WTC11 (cell line): ENCODE results near the gene CDH2. TPM values are rescaled to one million over a fixed set of nuclear protein-coding genes. Genes with fewer than 3 reads are reported as not detected.

Experiments used
- ATAC-seq: fragments of 200-7000 bp; cut with Tn5 transposase; 2 replicates; pipeline ENCODE4 v1.10.0; 2021; ENCODE audit warnings: mild to moderate bottlenecking, moderate library complexity
- CTCF ChIA-PET: fragments of 300-600 bp; sonication (Branson Sonifier 250); formaldehyde crosslinking; loops from one replicate; lab custom pipeline; 2021; ENCODE audit warnings: antibody characterized with exemption; lab: Charles Lee
- POLR2A ChIA-PET: fragments of 350-600 bp; sonication (Branson Sonifier 250); formaldehyde crosslinking; loops from one replicate; lab custom pipeline; 2021; ENCODE audit warnings: antibody characterized with exemption; lab: Charles Lee
- DNase-seq: peaks from one replicate; pipeline ENCODE4 v3.0.0; 2021; ENCODE audit warnings: low spot score
- H3K27ac Mint-ChIP-seq: 2 replicates; pipeline ENCODE4 v1.8.0; 2021; ENCODE audit warnings: mixed read lengths
- H3K27me3 Mint-ChIP-seq: 2 replicates; pipeline ENCODE4 v1.8.0; 2021; ENCODE audit warnings: low read depth, mild to moderate bottlenecking, moderate library complexity, mixed read lengths
- H3K36me3 Mint-ChIP-seq: 2 replicates; pipeline ENCODE4 v1.8.0; 2021; ENCODE audit warnings: mixed read lengths
- H3K4me1 Mint-ChIP-seq: 2 replicates; pipeline ENCODE4 v1.8.0; 2022; ENCODE audit warnings: mixed read lengths
- H3K4me3 Mint-ChIP-seq: 2 replicates; pipeline ENCODE4 v1.8.0; 2021; ENCODE audit warnings: mild to moderate bottlenecking, moderate library complexity, mixed read lengths
- H3K9me3 Mint-ChIP-seq: 2 replicates; pipeline ENCODE4 v1.8.0; 2021; ENCODE audit warnings: mixed read lengths
- CREB1 ChIP-seq: sonication (generic); formaldehyde crosslinking; IDR thresholded peaks from 2 replicates; pipeline ENCODE4 v1.8.0; 2023; ENCODE audit warnings: mild to moderate bottlenecking, missing genetic modification reagents
- CREM ChIP-seq: sonication (generic); formaldehyde crosslinking; IDR thresholded peaks from 2 replicates; pipeline ENCODE4 v1.8.1; 2022; ENCODE audit warnings: mild to moderate bottlenecking, missing genetic modification reagents, moderate library complexity
- E2F1 ChIP-seq: sonication (generic); formaldehyde crosslinking; IDR thresholded peaks from 2 replicates; pipeline ENCODE4 v1.8.0; 2022; ENCODE audit warnings: mild to moderate bottlenecking, missing genetic modification reagents
- E2F5 ChIP-seq: sonication (generic); formaldehyde crosslinking; IDR thresholded peaks from 2 replicates; pipeline ENCODE4 v1.8.1; 2022; ENCODE audit warnings: mild to moderate bottlenecking, moderate library complexity, missing genetic modification reagents
- ERG ChIP-seq: fragments of 250-450 bp; sonication (Bioruptor Pico); IDR thresholded peaks from 2 replicates; pipeline ENCODE4 v1.8.0; 2021; ENCODE audit warnings: mild to moderate bottlenecking
- FOXK1 ChIP-seq: sonication (generic); formaldehyde crosslinking; IDR thresholded peaks from 2 replicates; pipeline ENCODE4 v1.8.0; 2022; ENCODE audit warnings: mild to moderate bottlenecking, moderate library complexity, missing genetic modification reagents
- GABPB1 ChIP-seq: sonication (generic); formaldehyde crosslinking; IDR thresholded peaks from 2 replicates; pipeline ENCODE4 v1.8.1; 2023; ENCODE audit warnings: mild to moderate bottlenecking, missing genetic modification reagents
- GRHL2 ChIP-seq: fragments of 250-450 bp; sonication (Bioruptor Pico); IDR thresholded peaks from 2 replicates; pipeline ENCODE4 v1.8.0; 2022; ENCODE audit warnings: mild to moderate bottlenecking, moderate library complexity; ENCODE audit not compliant: insufficient replicate concordance, severe bottlenecking
- NFE2L1 ChIP-seq: sonication (generic); formaldehyde crosslinking; IDR thresholded peaks from 2 replicates; pipeline ENCODE4 v1.8.1; 2023; ENCODE audit warnings: missing genetic modification reagents
- PRDM15 ChIP-seq: sonication (generic); formaldehyde crosslinking; IDR thresholded peaks from 2 replicates; pipeline ENCODE4 v1.8.0; 2022; ENCODE audit warnings: missing genetic modification reagents
- PRRX2 ChIP-seq: fragments of 250-450 bp; sonication (Bioruptor Pico); IDR thresholded peaks from 2 replicates; pipeline ENCODE4 v1.8.0; 2021; ENCODE audit warnings: mild to moderate bottlenecking
- USF2 ChIP-seq: sonication (generic); formaldehyde crosslinking; IDR thresholded peaks from 2 replicates; pipeline ENCODE4 v1.8.1; 2023; ENCODE audit warnings: mild to moderate bottlenecking, missing genetic modification reagents, moderate library complexity
- ZNF121 ChIP-seq: sonication (generic); formaldehyde crosslinking; IDR thresholded peaks from 2 replicates; pipeline ENCODE4 v1.8.0; 2023; ENCODE audit warnings: missing genetic modification reagents
- ZNF232 ChIP-seq: sonication (generic); formaldehyde crosslinking; IDR thresholded peaks from 2 replicates; pipeline ENCODE4 v1.8.0; 2022; ENCODE audit warnings: mild to moderate bottlenecking, missing genetic modification reagents
- ZNF263 ChIP-seq: sonication (generic); formaldehyde crosslinking; IDR thresholded peaks from 2 replicates; pipeline ENCODE4 v1.8.1; 2022; ENCODE audit warnings: low read depth, mild to moderate bottlenecking, moderate library complexity, missing genetic modification reagents
- ZNF281 ChIP-seq: sonication (generic); formaldehyde crosslinking; IDR thresholded peaks from 2 replicates; pipeline ENCODE4 v1.8.0; 2023; ENCODE audit warnings: mild to moderate bottlenecking, missing genetic modification reagents
- ZNF317 ChIP-seq: sonication (generic); formaldehyde crosslinking; IDR thresholded peaks from 2 replicates; pipeline ENCODE4 v1.8.1; 2023; ENCODE audit warnings: low read depth, mild to moderate bottlenecking, moderate library complexity, missing genetic modification reagents, borderline replicate concordance
- ZNF512 ChIP-seq: sonication (generic); formaldehyde crosslinking; IDR thresholded peaks from 2 replicates; pipeline ENCODE4 v1.8.1; 2022; ENCODE audit warnings: missing genetic modification reagents, borderline replicate concordance
- total RNA-seq: library from RNA; stranded (reverse); gene quantifications from 3 replicates; pipeline ENCODE4 v1.2.3, GENCODE V29; 2021

Gene CDH2
- total RNA-seq, 1 experiment from 2014 or later, result 17.3 TPM

- no peak for TF ChIP-seq PRDM15 (CRISPR knock-in tag)
Measured at GRCh38 chr18:27964811-27965210, 212.1 kb downstream of the CDH2 start (continued).

- Mint-ChIP-seq H3K27ac (no peak overlapping the region), H3K4me3 (no peak overlapping the region)
- TF ChIP-seq E2F1, result no peak
- TF ChIP-seq E2F5 (CRISPR knock-in tag), result no peak
- no peak for TF ChIP-seq NFE2L1 (CRISPR knock-in tag)
- no peak for TF ChIP-seq CREM (CRISPR knock-in tag)
- TF ChIP-seq ZNF263 (CRISPR knock-in tag), result no peak
- no peak for TF ChIP-seq ZNF512 (CRISPR knock-in tag)
- no peak for TF ChIP-seq ZNF232
- no peak for TF ChIP-seq GRHL2 (CRISPR knock-in tag)
- TF ChIP-seq CREB1 (CRISPR knock-in tag), result no peak
- no peak for TF ChIP-seq GABPB1
- TF ChIP-seq FOXK1 (CRISPR knock-in tag), result no peak
- no peak for TF ChIP-seq ZNF317 (CRISPR knock-in tag)
- no peak for TF ChIP-seq ZNF281 (CRISPR knock-in tag)
- TF ChIP-seq ZNF121, result no peak
- no peak for TF ChIP-seq ERG (CRISPR knock-in tag)
- TF ChIP-seq USF2 (CRISPR knock-in tag), result no peak
- TF ChIP-seq PRRX2 (CRISPR knock-in tag), result no peak
- TF ChIP-seq, all 79 proteins: peak for 0
- H3K36me3 Mint-ChIP-seq, result no peaks in the 10 kb centered on the region
- ChIA-PET POLR2A (no interaction called here), CTCF (no interaction called here)
- H3K9me3 Mint-ChIP-seq, result no peaks in the 10 kb centered on the region
- ATAC-seq (no peak), DNase-seq (no peak)
- H3K27me3 Mint-ChIP-seq, result no peaks in the 10 kb centered on the region
- peaks cover 1% of the 10 kb centered on the region; the same call in 1 of the 2 replicates for H3K4me1 Mint-ChIP-seq
Measured at GRCh38 chr18:27959101-27959500, 217.8 kb downstream of the CDH2 start.
